HG03025 (cell line): Measurements from ENCODE around the gene THNSL1.
"Not testable (repeated sequence)": the region's sequence is repeated elsewhere in the genome, so short reads cannot be mapped to it uniquely, and the experiment has no call there.

Experiments used
- ATAC-seq: cut with Tn5 transposase; IDR thresholded peaks from one replicate; pipeline ENCODE4 v1.9.1; 2021; ENCODE audit warnings: mild to moderate bottlenecking, moderate library complexity; ENCODE audit not compliant: unreplicated experiment, low FRiP score

THNSL1 gene

GRCh38 chr10:25016376-25017153 is at the start of gene THNSL1:
Gene THNSL1 (plus strand): TSS chr10:25016612. CDS start chr10:25023224, 6,612 bp downstream.
- ATAC-seq: peak; percentile 99

GRCh38 chr10:24966962-24967481 is 49.4 kb upstream of the THNSL1 start:
- ATAC-seq: no peak

GRCh38 chr10:24968349-24968748 is 48.1 kb upstream of the THNSL1 start:
- no peak for ATAC-seq

- ATAC-seq: not testable (repeated sequence)
These were observed 47.5 kb upstream of the THNSL1 start for GRCh38 chr10:24968951-24969350.

- ATAC-seq: no peak
These were observed 46.6 kb upstream of the THNSL1 start for GRCh38 chr10:24969841-24970281.

- ATAC-seq: no peak
These were observed 45.0 kb upstream of the THNSL1 start for GRCh38 chr10:24971374-24971773.

GRCh38 chr10:24973163-24973562 is 43.2 kb upstream of the THNSL1 start:
- no peak for ATAC-seq

GRCh38 chr10:24974976-24975375 is 41.4 kb upstream of the THNSL1 start:
- no peak for ATAC-seq

- ATAC-seq: no peak
These were observed 36.7 kb upstream of the THNSL1 start for GRCh38 chr10:24979685-24980084.

GRCh38 chr10:24981161-24981710 is 35.2 kb upstream of the THNSL1 start:
- no peak for ATAC-seq

- ATAC-seq: no peak
These were observed 33.9 kb upstream of the THNSL1 start for GRCh38 chr10:24982319-24983112.

GRCh38 chr10:24983130-24983529 is 33.3 kb upstream of the THNSL1 start:
- ATAC-seq: no peak

GRCh38 chr10:24983946-24984345 is 32.5 kb upstream of the THNSL1 start:
- ATAC-seq: no peak

GRCh38 chr10:24984906-24985305 is 31.5 kb upstream of the THNSL1 start:
- ATAC-seq: no peak

GRCh38 chr10:24988831-24989640 is 27.4 kb upstream of the THNSL1 start:
- ATAC-seq: no peak

- no peak for ATAC-seq
These were observed 26.5 kb upstream of the THNSL1 start for GRCh38 chr10:24989867-24990266.

- no peak for ATAC-seq
These were observed 25.1 kb upstream of the THNSL1 start for GRCh38 chr10:24991298-24991697.

GRCh38 chr10:24992512-24993133 is 23.8 kb upstream of the THNSL1 start:
- no peak for ATAC-seq

GRCh38 chr10:24993237-24993958 is 23.0 kb upstream of the THNSL1 start:
- no peak for ATAC-seq
